GM12872 (cell line): ENCODE data around the gene LCN2.

Experiments used
- TF ChIP-seq, protein P1 (sequence below): IDR thresholded peaks from 3 replicates; pipeline ENCODE4 v1.5.1; 2011; ENCODE audit warnings: low read depth, mild to moderate bottlenecking, low read length, moderate library complexity; ENCODE audit not compliant: insufficient read depth

LCN2 gene

DNA sequence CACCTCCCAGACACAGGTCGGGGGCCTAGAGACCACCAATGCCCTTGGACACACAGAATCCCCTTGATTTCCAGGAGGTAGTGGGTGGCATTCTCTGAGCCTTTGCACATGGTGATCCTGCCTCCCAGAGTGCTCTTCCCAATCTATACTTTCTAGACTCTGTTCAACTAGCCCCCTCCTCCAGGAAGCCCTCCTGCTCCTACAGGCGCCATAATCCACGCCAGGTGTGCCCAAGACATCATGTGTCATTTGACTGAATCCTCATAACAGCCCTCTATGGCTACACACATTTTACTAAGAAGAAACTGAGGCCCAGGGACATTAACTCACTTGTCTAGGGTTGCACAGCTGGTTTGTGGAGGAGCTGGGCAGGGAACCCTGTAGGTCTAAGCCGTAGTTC is 18.0 kb downstream of the LCN2 start:
- TF ChIP-seq, protein P1, sequence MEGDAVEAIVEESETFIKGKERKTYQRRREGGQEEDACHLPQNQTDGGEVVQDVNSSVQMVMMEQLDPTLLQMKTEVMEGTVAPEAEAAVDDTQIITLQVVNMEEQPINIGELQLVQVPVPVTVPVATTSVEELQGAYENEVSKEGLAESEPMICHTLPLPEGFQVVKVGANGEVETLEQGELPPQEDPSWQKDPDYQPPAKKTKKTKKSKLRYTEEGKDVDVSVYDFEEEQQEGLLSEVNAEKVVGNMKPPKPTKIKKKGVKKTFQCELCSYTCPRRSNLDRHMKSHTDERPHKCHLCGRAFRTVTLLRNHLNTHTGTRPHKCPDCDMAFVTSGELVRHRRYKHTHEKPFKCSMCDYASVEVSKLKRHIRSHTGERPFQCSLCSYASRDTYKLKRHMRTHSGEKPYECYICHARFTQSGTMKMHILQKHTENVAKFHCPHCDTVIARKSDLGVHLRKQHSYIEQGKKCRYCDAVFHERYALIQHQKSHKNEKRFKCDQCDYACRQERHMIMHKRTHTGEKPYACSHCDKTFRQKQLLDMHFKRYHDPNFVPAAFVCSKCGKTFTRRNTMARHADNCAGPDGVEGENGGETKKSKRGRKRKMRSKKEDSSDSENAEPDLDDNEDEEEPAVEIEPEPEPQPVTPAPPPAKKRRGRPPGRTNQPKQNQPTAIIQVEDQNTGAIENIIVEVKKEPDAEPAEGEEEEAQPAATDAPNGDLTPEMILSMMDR = no peak

DNA sequence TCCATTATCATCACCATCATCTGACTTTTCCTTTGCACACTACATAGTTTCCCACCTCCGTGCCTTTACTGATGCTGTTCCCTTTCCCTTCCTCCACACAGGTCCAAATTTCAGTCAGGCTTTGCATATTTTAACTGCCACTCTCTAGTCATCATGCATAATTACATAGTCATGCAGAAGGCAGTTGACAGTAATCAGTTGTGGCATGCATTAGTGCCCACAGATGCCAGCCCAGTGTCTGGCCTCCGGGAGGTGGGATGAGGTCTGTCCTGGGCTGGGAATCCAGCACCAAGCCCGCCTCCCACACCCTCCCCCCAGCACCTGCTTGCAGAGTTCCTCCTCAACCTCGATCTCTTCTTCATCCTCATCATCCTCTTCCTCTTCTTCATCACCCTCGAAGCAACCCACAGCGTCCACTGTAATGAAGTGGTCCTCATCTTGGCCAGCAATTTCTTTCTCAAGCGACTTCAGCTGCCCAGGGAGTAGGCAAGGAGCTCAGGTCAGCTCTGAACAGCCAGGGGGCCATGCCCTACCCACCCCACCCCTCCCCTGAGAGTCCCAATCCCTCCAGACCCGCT is 19.6 kb downstream of the LCN2 start:
- TF ChIP-seq, protein P1 = no peak

DNA sequence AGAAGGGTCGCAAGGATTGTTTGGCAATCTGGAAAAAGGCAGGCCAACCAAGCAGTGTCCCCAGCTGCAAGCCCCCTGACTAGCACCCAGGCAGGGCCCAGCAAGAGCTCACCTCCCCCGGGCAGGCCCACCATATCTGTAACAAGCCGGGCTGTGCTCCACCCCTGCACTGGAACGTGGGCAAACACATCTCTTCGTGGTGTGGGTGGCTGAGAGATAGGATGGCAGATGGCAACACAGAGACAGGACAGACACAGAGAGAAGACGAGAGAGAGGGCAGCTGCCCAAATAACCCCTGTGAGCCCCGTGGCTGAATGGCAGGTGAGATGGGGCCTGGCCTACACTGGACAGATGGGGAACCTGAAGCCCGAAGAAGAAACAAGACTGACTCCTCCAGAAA is 20.2 kb downstream of the LCN2 start:
- TF ChIP-seq, protein P1 = no peak

DNA sequence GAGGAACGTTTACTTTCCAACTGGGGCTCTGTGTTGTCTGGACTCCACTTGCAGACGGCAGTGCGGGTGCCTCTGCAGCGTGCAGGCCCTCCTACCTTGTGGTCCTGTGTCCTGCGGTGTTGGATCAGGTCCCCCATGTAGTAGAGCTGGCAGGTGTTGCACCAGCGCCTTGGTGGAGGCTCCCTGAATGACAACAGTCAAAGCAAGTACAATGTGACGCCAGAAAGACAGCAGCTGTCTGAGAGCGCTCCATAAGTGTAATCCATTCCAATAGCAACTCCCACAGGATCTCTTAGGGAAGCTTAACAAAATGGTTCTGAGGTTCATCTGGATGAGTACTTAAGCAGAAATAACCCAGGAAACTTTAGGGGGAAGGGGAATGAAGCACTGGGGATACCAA is 20.7 kb downstream of the LCN2 start:
- TF ChIP-seq, protein P1 = no peak

DNA sequence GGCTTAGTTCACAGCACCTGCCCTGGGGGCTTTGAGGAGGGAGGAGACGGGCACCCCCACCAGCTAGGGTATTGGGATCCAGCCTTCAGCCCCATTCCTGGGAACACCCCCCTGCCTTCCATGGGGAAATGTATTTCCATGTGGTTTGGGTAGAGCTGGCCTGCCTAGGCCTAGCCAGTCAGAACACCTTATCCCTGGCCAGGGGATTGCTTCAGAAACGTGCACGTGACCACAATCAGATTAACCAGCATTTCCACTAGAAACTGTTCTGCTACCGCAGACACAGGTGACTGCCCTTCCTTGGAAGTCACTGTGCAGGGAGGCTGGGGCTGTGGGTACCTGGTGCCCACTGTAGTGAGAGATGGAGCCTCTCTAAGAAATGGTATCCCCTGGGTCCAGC is 24.8 kb downstream of the LCN2 start:
- TF ChIP-seq, protein P1 = no peak

DNA sequence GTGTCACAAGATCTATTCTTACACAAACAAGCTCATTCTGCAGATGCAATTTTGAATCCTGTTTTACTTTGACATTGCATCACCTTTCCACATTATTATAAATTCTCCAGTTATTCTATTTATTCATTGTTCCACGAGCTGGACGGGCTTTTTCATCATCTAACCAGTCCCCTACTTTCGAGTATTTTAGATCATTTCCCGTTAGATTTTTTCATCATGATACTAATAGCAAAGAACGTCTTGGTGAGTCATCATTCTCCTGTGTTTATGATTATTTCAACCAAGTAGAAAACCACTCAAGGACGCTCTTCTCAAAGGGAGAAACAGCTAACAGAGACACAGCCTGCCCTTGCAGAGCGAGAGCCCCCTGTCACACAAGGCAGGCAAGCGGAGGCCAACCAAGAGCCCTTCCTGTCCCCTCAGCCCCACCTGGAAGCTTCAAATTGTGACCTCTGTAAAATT is 25.9 kb downstream of the LCN2 start:
- TF ChIP-seq, protein P1 = no peak

DNA sequence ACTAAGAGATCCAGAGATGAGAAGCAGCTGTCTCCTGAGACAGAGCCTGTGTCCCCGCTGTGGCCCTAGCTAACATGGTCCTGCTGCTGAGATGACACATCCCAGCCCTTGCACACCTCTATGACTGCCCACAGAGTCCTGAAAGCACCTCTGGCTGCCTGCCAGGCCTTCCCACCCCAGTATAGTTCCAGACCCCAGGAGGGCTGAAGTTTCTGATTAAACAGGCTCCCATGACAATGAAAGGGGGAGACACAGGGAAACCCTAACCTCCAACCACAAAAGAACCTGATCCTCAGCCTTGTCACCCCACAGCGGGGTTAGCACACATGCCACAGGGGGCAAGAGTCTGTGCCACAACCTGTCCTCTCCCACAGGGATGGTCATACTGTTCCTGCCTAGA is 26.5 kb downstream of the LCN2 start:
- TF ChIP-seq, protein P1 = no peak

DNA sequence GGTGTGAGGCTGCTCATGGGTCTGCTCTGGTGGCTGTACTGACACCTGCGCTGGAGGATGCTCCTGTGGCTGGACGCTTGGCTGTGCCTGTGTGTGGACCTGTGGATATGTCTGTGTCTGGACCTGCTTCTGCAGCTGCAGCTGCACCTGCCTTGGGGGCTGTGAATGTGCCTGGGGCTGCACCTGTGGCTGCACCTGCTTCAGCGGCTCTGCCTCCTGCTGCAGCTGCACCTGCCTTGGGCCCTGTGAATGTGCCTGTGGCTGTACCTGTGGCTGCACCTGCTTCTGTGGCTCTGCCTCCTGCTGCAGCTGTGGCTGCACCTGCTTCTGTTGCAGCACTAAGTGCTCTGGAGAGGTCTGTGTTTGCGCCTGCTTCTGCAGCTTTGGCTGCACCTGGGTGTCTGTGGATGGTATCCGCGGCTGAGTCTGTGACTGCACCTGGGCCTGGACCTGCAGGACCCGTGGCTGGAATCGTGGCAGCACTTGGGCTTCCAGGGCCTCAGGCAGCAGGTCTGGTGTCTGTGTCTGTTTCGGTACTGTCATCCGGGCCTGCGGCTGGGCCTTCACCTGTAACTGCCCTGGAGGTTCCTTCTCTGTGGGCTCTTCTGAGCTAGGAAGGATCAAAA is 29.7 kb downstream of the LCN2 start:
- TF ChIP-seq, protein P1 = no peak
